Measurements from ENCODE around the gene URB2.
A peak's percentile ranks its signal among the peaks of the same experiment; 100 is the strongest.

Gene URB2

DNA sequence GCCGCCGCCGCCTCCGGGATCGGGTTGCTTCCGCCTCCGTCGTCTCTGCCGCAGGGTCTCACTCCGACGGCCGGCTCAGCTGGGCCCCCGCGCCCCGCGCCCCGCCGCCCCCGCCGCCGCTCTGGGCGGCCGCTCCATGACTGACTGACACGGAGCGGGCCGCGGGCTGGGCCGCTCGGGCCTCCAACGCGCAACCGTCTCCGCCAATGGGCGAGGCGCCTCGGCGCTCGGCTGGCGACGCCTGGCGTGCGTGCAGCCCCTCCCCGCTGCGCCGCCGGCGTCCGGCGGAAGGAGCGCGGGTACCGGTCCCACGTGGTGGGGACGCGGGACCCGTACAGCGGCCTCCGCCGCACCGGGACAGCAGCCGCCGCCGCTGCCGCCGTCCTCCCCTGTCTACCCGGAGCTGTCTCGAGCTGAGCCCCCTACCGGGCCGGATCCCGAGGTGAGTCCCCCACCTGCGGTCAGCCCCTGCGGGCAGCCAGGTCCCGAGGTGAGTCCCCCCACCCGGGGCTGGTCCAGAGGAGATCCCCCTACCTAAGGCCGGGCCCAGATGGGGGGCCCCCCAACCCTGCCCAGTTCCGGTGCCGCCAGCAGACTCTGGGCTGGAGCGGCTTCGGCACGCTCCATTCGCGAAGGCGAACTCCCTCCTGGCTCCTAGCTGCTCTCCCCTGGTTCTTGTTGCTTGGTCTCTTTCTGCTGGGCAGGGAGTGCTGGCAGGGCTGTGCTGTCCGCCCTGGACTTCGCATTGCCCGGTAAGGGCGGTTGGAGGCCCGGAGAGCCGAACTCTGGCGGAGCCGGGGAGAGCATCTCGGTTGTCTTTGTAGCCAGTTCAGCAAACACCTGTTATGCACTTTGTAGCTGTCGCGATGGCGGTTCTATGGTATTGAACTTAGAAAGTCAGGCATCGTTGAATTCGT is at the start of gene URB2, which contains the start of gene TAF5L:
Gene URB2 (plus strand): TSS at position 333 of the 917 bp plus-strand sequence. CDS start 1,387 bp downstream, outside the sequence.
Gene TAF5L (minus strand): TSS at position 208 of the 917 bp plus-strand sequence. CDS start 11,640 bp downstream, outside the sequence.
- H3K9ac ChIP-seq (ENCODE audit: low read length) = peak within 1 kb of the TSS; percentile 94
- H3K36me3 ChIP-seq (ENCODE audit: control insufficient read depth, low read depth, low read length) = peaks cover 7% of the 10 kb centered on the region
- peaks cover 20% of the 10 kb centered on the region for H3K4me1 ChIP-seq (ENCODE audit: control insufficient read depth, low read depth, low read length)
- no peak within 1 kb of the TSS for H3K27ac ChIP-seq (ENCODE audit: low read length)
- peaks cover 8% of the 10 kb centered on the region for H3K27me3 ChIP-seq (ENCODE audit: control insufficient read depth, insufficient read depth, low read length)
- peak within 1 kb of the TSS; percentile 99 for H3K4me3 ChIP-seq (ENCODE audit: low read length)
- no peaks in the 10 kb centered on the region for H3K9me3 ChIP-seq (ENCODE audit: control insufficient read depth, low read depth, low read length)

DNA sequence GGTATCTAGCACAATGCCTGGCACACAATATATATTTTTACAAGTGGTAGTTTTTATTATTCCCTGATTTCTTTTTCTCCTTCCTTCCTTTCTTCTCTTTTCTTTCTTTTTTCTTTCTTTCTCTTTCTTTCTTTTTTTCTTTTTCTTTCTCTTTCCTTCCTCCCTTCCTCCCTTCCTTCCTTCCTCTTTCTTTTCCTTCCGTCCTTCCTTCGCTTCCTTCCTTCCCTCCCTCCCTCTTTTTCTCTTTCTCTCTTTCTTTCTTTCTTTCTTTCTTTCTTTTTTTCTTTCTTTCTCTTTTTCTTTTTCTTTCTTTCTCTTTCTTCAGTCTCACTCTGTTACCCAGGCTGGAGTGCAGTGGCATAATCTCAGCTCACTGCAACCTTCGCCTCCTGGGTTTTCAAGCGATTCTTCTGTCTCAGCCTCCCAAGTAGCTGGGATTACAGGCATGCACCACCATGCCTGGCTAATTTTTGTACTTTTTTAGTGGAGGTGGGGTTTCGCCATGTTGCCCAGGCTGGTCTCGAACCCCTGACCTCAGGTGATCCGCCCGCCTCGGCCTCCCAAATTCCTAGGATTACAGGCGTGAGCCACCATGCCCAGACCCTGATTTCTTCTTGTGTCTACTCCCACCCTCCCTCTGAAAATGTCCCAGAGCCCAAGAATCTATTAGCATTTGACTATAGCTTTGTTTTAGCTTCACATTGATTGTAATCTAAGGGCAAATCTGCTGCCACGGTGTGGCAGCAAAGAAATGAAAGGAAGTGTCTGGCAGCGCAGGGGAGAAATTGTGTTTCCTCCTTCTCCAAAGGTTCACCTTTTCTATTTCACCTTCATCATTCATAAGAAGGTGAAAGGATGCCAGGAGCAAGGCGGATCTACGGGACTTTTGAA is 47.6 kb upstream of the URB2 start:
- H3K27me3 ChIP-seq (ENCODE audit: control insufficient read depth, insufficient read depth, low read length) = no peaks in the 10 kb centered on the region
- peaks cover 5% of the 10 kb centered on the region for H3K4me1 ChIP-seq (ENCODE audit: control insufficient read depth, low read depth, low read length)
- H3K36me3 ChIP-seq (ENCODE audit: control insufficient read depth, low read depth, low read length) = no peaks in the 10 kb centered on the region
- no peak overlapping the region for H3K4me3 ChIP-seq (ENCODE audit: low read length)
- H3K9me3 ChIP-seq (ENCODE audit: control insufficient read depth, low read depth, low read length) = no peaks in the 10 kb centered on the region
- H3K9ac ChIP-seq (ENCODE audit: low read length) = no peak overlapping the region
- no peak overlapping the region for H3K27ac ChIP-seq (ENCODE audit: low read length)

GRCh38 chr1:229579059-229579673 is 46.9 kb upstream of the URB2 start:
- Histone ChIP-seq H3K9me3 (ENCODE audit: control insufficient read depth, low read depth, low read length) (no peaks in the 10 kb centered on the region), H3K9ac (ENCODE audit: low read length) (no peak overlapping the region), H3K36me3 (ENCODE audit: control insufficient read depth, low read depth, low read length) (no peaks in the 10 kb centered on the region), H3K27ac (ENCODE audit: low read length) (no peak overlapping the region), H3K4me1 (ENCODE audit: control insufficient read depth, low read depth, low read length) (peaks cover 5% of the 10 kb centered on the region), H3K4me3 (ENCODE audit: low read length) (no peak overlapping the region), H3K27me3 (ENCODE audit: control insufficient read depth, insufficient read depth, low read length) (no peaks in the 10 kb centered on the region)

DNA sequence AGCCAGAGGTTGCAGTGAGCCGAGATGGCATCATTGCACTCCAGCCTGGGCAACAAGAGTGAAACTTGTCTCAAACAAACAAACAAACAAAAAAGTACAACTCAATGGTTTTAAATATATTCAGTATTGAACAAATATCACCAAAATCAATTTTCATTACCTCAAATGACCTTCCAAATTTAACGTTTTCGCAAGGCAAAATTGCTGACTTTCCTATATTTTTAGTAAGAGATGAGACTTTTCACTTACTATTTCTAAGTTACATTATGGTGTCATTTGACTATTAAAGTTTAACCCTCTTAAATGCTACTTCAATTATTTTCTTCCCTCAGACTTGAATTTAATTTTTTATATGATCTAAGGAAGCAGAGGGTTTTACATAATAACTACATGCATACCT is 44.6 kb upstream of the URB2 start:
- no peak overlapping the region for H3K9ac ChIP-seq (ENCODE audit: low read length)
- H3K9me3 ChIP-seq (ENCODE audit: control insufficient read depth, low read depth, low read length) = no peaks in the 10 kb centered on the region
- no peak overlapping the region for H3K4me3 ChIP-seq (ENCODE audit: low read length)
- peaks cover 5% of the 10 kb centered on the region for H3K4me1 ChIP-seq (ENCODE audit: control insufficient read depth, low read depth, low read length)
- no peak overlapping the region for H3K27ac ChIP-seq (ENCODE audit: low read length)
- no peaks in the 10 kb centered on the region for H3K27me3 ChIP-seq (ENCODE audit: control insufficient read depth, insufficient read depth, low read length)
- H3K36me3 ChIP-seq (ENCODE audit: control insufficient read depth, low read depth, low read length) = no peaks in the 10 kb centered on the region

DNA sequence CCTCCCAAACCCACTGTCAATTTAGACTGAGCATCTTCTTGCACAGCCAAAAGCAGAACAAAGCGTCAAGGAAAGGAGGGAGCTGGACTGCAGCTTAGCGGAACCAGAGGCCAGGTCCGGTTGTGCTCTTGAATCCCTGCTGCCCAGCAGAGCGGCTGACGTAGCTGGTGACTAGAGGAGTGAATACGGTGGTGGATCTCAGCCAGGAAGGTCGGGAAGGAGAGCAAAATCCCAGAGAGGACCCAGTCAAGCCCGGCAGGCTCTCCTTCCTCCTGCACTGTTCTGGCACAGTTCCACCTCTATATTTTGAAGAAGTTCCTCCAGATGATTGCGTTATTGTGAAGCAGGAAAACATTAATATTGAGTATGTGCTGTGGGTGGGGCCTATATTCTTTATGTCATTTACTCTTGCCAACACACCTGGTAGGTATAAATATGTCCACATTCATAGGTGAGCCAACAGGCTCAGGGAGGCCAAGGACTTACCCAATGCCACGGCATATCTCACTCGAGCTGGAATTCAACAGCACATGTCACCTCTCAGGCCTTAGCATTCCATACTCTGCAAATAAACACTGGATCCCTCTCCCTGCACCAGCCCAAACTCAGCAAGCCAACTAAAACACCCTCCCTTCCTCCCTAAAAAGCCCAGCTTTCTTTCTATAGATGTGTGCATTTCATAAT is 43.9 kb upstream of the URB2 start:
- peaks cover 5% of the 10 kb centered on the region for H3K4me1 ChIP-seq (ENCODE audit: control insufficient read depth, low read depth, low read length)
- H3K9me3 ChIP-seq (ENCODE audit: control insufficient read depth, low read depth, low read length) = no peaks in the 10 kb centered on the region

DNA sequence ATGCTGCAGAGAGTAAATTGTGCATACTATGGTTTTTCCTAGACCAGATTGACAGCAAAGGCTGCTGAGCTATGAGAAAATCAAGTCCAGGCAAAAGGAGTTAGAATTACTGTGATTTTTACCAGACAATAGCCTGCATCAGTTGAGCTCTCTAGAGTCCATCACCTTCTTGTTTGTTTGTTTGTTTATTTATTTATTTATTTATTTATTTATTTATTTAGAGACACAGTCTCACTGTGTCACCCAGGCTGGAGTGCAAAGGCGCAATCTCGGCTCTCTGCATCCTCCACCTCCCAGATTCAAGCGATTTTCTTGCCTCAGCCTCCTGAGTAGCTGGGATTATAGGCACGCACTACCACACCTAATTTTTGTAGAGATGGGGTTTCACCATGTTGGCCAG is 43.3 kb upstream of the URB2 start:
- H3K9me3 ChIP-seq (ENCODE audit: control insufficient read depth, low read depth, low read length) = no peaks in the 10 kb centered on the region
- no peaks in the 10 kb centered on the region for H3K36me3 ChIP-seq (ENCODE audit: control insufficient read depth, low read depth, low read length)

More for the DNA sequence above, 43.9 kb upstream of the URB2 start:
- H3K4me3 ChIP-seq (ENCODE audit: low read length) = no peak overlapping the region
- H3K27me3 ChIP-seq (ENCODE audit: control insufficient read depth, insufficient read depth, low read length) = no peaks in the 10 kb centered on the region
- H3K27ac ChIP-seq (ENCODE audit: low read length) = no peak overlapping the region
- H3K9ac ChIP-seq (ENCODE audit: low read length) = no peak overlapping the region
- no peaks in the 10 kb centered on the region for H3K36me3 ChIP-seq (ENCODE audit: control insufficient read depth, low read depth, low read length)

GRCh38 chr1:229585338-229585737 is 40.7 kb upstream of the URB2 start:
- H3K27ac ChIP-seq (ENCODE audit: low read length) = no peak overlapping the region
- H3K9ac ChIP-seq (ENCODE audit: low read length) = no peak overlapping the region
- H3K4me1 ChIP-seq (ENCODE audit: control insufficient read depth, low read depth, low read length) = no peaks in the 10 kb centered on the region
- no peaks in the 10 kb centered on the region for H3K9me3 ChIP-seq (ENCODE audit: control insufficient read depth, low read depth, low read length)
- H3K4me3 ChIP-seq (ENCODE audit: low read length) = no peak overlapping the region
- no peaks in the 10 kb centered on the region for H3K36me3 ChIP-seq (ENCODE audit: control insufficient read depth, low read depth, low read length)
- no peaks in the 10 kb centered on the region for H3K27me3 ChIP-seq (ENCODE audit: control insufficient read depth, insufficient read depth, low read length)

More for the DNA sequence above, 43.3 kb upstream of the URB2 start:
- Histone ChIP-seq H3K9ac (ENCODE audit: low read length) (no peak overlapping the region), H3K4me1 (ENCODE audit: control insufficient read depth, low read depth, low read length) (peaks cover 5% of the 10 kb centered on the region), H3K27ac (ENCODE audit: low read length) (no peak overlapping the region), H3K27me3 (ENCODE audit: control insufficient read depth, insufficient read depth, low read length) (no peaks in the 10 kb centered on the region), H3K4me3 (ENCODE audit: low read length) (no peak overlapping the region)

GRCh38 chr1:229590119-229590518 is 35.9 kb upstream of the URB2 start:
- Histone ChIP-seq H3K9me3 (ENCODE audit: control insufficient read depth, low read depth, low read length) (no peaks in the 10 kb centered on the region), H3K4me1 (ENCODE audit: control insufficient read depth, low read depth, low read length) (no peaks in the 10 kb centered on the region), H3K4me3 (ENCODE audit: low read length) (no peak overlapping the region), H3K9ac (ENCODE audit: low read length) (no peak overlapping the region), H3K27ac (ENCODE audit: low read length) (no peak overlapping the region), H3K36me3 (ENCODE audit: control insufficient read depth, low read depth, low read length) (peaks cover 11% of the 10 kb centered on the region), H3K27me3 (ENCODE audit: control insufficient read depth, insufficient read depth, low read length) (no peaks in the 10 kb centered on the region)

GRCh38 chr1:229593800-229594199 is 32.2 kb upstream of the URB2 start:
- Histone ChIP-seq H3K27me3 (ENCODE audit: control insufficient read depth, insufficient read depth, low read length) (no peaks in the 10 kb centered on the region), H3K9me3 (ENCODE audit: control insufficient read depth, low read depth, low read length) (no peaks in the 10 kb centered on the region), H3K36me3 (ENCODE audit: control insufficient read depth, low read depth, low read length) (peaks cover 15% of the 10 kb centered on the region), H3K27ac (ENCODE audit: low read length) (no peak overlapping the region), H3K9ac (ENCODE audit: low read length) (no peak overlapping the region), H3K4me1 (ENCODE audit: control insufficient read depth, low read depth, low read length) (no peaks in the 10 kb centered on the region), H3K4me3 (ENCODE audit: low read length) (no peak overlapping the region)

DNA sequence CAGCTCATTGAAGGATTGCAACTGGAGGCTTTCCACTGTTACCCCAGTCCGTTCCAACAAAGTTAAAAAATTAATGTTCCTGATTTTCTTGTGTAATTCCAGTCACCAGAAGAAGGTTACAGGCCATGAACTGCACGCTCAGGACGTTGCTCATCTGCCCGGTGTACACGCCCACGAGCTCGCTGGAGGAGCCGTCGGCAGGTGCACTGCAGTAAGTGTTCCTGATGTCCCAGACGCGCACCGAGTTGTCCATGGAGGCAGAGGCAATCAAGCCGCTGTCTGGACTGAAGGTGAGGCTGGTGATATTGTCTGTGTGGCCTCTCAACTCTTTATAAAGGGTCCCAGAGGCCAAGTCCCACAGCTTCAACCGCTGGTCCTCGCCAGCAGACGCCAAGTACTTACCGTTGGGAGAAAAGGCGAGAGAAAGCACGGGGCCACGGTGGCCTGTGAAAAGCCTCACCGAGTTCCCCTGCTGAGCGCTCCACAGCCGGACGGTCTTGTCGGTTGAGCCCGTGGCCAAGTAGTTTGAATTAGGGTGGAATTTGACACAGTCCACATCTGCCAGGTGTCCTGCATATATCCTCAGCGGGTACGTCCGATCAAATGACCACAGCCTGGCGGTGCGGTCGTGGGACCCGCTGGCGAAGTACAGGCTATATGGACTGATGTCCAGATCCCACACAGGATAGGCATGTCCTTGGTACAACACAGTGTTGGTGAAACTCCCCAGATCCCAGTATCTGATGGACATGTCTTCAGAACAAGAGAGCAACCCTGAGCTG is 31.6 kb upstream of the URB2 start:
- Histone ChIP-seq H3K9ac (ENCODE audit: low read length) (no peak overlapping the region), H3K4me1 (ENCODE audit: control insufficient read depth, low read depth, low read length) (no peaks in the 10 kb centered on the region), H3K9me3 (ENCODE audit: control insufficient read depth, low read depth, low read length) (no peaks in the 10 kb centered on the region), H3K27ac (ENCODE audit: low read length) (no peak overlapping the region), H3K36me3 (ENCODE audit: control insufficient read depth, low read depth, low read length) (peaks cover 15% of the 10 kb centered on the region), H3K27me3 (ENCODE audit: control insufficient read depth, insufficient read depth, low read length) (no peaks in the 10 kb centered on the region), H3K4me3 (ENCODE audit: low read length) (no peak overlapping the region)

Data from iPS-18a (cell line).